GM12865 (cell line): Measurements from ENCODE around the gene SLC2A5.

Experiments used
- DNase-seq: peaks from one replicate; pipeline ENCODE4 v3.0.0; 2010; ENCODE audit warnings: low read depth
- H3K4me3 ChIP-seq: 2 replicates; pipeline ENCODE4 v1.5.1; 2011; ENCODE audit warnings: mild to moderate bottlenecking, low read depth, low read length, control low read depth
- TF ChIP-seq, protein P1 (sequence below): IDR thresholded peaks from 2 replicates; pipeline ENCODE4 v1.5.1; 2011; ENCODE audit warnings: low read length, control low read depth, low read depth, inconsistent platforms; ENCODE audit not compliant: insufficient read depth; ENCODE audit errors: missing control alignments

Gene SLC2A5

DNA sequence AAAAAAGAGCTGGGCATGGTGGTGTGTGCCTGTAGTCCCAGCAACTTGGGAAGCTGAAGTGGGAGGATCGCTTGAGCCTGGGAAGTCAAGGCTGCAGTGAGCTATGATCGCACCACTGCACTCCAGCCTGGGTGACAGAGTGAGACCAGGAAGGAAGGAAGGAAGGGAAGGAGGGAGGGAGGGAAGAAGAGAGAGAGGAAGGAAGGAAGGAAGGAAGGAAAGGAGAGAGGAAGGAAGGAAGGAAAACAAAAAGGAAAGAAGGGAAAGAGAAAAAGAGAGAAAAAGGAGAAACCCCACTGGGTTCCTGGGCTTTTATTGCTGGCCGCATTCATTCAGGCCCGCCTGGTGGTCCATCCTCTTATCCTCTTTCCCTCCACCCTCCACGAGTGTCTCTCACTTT lies 53.0 kb downstream of the SLC2A5 start:
- no peak overlapping the region for H3K4me3 ChIP-seq
- TF ChIP-seq, protein P1, sequence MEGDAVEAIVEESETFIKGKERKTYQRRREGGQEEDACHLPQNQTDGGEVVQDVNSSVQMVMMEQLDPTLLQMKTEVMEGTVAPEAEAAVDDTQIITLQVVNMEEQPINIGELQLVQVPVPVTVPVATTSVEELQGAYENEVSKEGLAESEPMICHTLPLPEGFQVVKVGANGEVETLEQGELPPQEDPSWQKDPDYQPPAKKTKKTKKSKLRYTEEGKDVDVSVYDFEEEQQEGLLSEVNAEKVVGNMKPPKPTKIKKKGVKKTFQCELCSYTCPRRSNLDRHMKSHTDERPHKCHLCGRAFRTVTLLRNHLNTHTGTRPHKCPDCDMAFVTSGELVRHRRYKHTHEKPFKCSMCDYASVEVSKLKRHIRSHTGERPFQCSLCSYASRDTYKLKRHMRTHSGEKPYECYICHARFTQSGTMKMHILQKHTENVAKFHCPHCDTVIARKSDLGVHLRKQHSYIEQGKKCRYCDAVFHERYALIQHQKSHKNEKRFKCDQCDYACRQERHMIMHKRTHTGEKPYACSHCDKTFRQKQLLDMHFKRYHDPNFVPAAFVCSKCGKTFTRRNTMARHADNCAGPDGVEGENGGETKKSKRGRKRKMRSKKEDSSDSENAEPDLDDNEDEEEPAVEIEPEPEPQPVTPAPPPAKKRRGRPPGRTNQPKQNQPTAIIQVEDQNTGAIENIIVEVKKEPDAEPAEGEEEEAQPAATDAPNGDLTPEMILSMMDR: no peak
- DNase-seq: no peak

- H3K4me3 ChIP-seq: no peak overlapping the region
- no peak for DNase-seq
- TF ChIP-seq, protein P1: no peak
Measured at GRCh38 chr1:9014475-9015375, 54.7 kb downstream of the SLC2A5 start.

- TF ChIP-seq, protein P1: no peak
- no peak for DNase-seq
- no peak overlapping the region for H3K4me3 ChIP-seq
Measured at GRCh38 chr1:9013819-9014218, 55.6 kb downstream of the SLC2A5 start.

DNA sequence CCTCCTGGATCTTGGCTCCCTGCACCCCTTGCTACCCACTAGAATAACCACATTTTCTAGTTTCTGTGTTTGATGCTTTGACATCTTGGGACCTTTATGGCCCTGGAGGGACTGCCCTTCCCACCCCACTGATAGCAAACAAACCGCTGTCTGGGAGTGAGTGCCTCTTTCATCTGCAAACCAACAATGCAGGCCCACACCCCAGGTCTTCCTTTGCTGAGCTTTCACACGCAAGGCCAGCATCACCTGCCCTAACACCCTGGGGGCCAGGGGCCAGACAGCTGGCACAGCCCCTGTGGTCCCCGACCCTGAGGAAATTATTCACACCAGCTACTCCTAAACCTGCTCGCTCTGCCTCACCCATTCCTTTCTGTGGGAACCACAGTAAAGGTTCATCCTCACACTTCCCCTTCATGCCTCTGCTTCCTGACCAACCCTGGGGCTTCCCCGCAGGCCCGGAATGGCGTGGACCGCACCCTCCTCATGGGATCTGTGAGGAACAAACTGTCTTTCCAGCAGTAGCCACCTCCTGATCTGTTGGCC lies 58.6 kb downstream of the SLC2A5 start:
- peak; percentile 78 for DNase-seq
- no peak overlapping the region for H3K4me3 ChIP-seq
- TF ChIP-seq, protein P1: no peak

DNA sequence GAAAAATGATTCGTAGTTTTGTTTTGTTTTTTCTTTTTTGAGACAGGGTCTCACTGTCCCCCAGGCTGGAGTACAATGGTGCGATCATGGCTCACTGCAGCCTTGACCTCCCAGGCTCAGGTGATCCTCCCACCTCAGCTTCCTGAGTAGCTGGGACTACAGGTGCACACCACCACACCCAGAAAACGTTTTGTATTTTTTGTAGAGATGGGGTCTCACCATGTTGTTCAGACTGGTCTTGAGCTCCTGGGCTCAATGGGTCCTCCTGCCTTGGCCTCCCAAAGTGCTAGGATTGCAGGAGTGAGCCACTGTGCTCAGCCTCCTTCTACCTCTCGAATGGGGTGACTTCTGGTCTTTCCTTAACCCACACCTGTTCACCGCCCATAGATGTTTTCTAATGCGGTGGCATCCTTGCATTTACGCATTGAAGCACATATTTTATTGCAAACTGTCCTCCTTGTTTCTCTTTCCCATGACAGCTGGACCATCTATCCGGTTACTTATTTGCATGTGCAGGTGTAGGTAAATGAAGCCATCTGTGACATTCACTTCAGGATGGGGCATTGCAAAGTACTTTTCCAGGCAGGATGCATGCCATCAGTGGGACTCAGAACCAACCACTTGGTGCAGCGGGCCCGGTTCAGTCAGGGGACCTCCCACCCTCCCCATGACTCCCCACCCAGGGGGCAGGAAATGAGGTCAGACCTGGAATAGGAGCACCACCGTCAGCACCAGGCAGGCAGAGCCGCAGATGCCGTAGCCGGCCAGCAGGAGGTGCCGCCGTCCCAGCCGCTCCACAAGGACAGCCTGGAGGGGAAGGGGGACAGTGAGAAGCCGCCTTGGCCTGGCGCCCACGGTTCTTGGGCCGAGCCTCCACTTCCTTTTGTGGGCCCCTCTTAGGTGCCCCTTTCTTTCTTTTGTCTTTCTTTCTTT lies 59.7 kb downstream of the SLC2A5 start:
- DNase-seq: peak; percentile 72
- H3K4me3 ChIP-seq: no peak overlapping the region
- TF ChIP-seq, protein P1: peak; percentile 65

DNA sequence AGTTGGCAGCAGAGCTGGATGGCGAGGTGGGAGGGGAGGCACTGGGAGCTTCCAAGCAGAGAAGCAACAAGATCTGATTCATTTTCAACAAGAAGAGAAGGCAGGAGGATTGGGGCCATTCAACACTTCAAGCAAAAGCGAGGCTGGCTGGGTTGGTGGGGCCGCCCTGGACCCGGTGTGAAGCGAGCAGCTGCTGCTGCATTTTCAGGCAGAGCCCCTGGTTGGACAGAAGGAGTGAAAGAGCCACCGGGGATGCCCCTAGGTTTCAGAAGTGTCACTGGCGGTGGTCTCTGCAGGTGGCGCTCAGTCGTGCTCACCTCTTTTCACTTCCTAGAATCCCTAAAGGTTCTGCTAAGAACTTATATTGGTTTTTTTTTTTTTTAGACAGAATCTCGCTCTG lies 61.2 kb downstream of the SLC2A5 start:
- peak; percentile 82 for DNase-seq
- no peak overlapping the region for H3K4me3 ChIP-seq
- TF ChIP-seq, protein P1: no peak
